Aorta (tissue), 5 donors: ENCODE results near the gene LMLN. TPM values are rescaled to one million over a fixed set of nuclear protein-coding genes. Genes with fewer than 3 reads are reported as not detected.
"Not testable (repeated sequence)": the region's sequence is repeated elsewhere in the genome, so short reads cannot be mapped to it uniquely, and the experiment has no call there.

Experiments used
- ATAC-seq: fragments of 200-7000 bp; cut with Tn5 transposase; one replicate; pipeline ENCODE4 v1.9.1; 2022; ENCODE audit warnings: moderate library complexity; ENCODE audit not compliant: low FRiP score
- DNase-seq, 2 donors: peaks; one replicate each; pipeline ENCODE4 v3.0.0-alpha.2; 2020
- H3K27ac ChIP-seq, 2 donors: one replicate each; pipeline ENCODE4 v1.5.1; 2013; ENCODE audit warnings: low read length in 2 of 2, mild to moderate bottlenecking in 2 of 2, moderate library complexity in 2 of 2, control low read depth in 1 of 2, inconsistent platforms in 1 of 2, low read depth in 1 of 2
- H3K27me3 ChIP-seq, 2 donors: one replicate each; pipeline ENCODE4 v1.6.1; 2013; ENCODE audit warnings: control low read depth in 1 of 2, low read length in 1 of 2, mild to moderate bottlenecking in 1 of 2, moderate library complexity in 1 of 2; ENCODE audit not compliant: insufficient read depth in 2 of 2, control insufficient read depth in 1 of 2
- H3K36me3 ChIP-seq, 2 donors: one replicate each; pipeline ENCODE4 v1.6.1; 2013; ENCODE audit warnings: control low read depth in 1 of 2, low read length in 1 of 2, mild to moderate bottlenecking in 1 of 2; ENCODE audit not compliant: insufficient read depth in 2 of 2, control insufficient read depth in 1 of 2
- H3K4me1 ChIP-seq, 2 donors: one replicate each; pipeline ENCODE4 v1.6.1; 2013; ENCODE audit warnings: low read length in 2 of 2, control low read depth in 1 of 2, mild to moderate bottlenecking in 1 of 2, moderate library complexity in 1 of 2; ENCODE audit not compliant: insufficient read depth in 2 of 2, control insufficient read depth in 1 of 2
- H3K4me3 ChIP-seq, 2 donors: one replicate each; pipeline ENCODE4 v1.5.1; 2013; ENCODE audit warnings: low read length in 2 of 2, control low read depth in 1 of 2, mild to moderate bottlenecking in 1 of 2
- H3K9me3 ChIP-seq: one replicate; pipeline ENCODE4 v1.6.1; 2013; ENCODE audit warnings: mild to moderate bottlenecking, low read length; ENCODE audit not compliant: control insufficient read depth
- WGBS, 2 donors: extraction: QIAGEN DNeasy Blood & Tissue Kit; methylation state at CpG; one replicate each; pipeline ENCODE4 v1.1.7; 2013; 5-methylcytosine and 5-hydroxymethylcytosine counted together
- intact Hi-C, 2 donors: fragments of 100-400 bp; cut with DNase I; formaldehyde crosslinking; loops; one replicate each; pipeline versions ENCODE4 v1.14.2 to v1.15.0; 2022
- polyA plus RNA-seq, 2 donors: library from polyadenylated mRNA; stranded (reverse); fragments of 200-250 nt; gene quantifications; one replicate each; pipeline ENCODE4 v1.2.3, GENCODE V29; 2013
- total RNA-seq, 2 donors: library from RNA; stranded (reverse); fragmentation: NEBNext Ultra II Directional; extraction: Animal tissue kit (Norgen Biotek cat#: 25700); gene quantifications; one replicate each; pipeline ENCODE4 v1.2.1, GENCODE V29; 2021
- donor health status: healthy with polysubstance abuse.
- donor health status: Bipolar disorder and iron deficiency.
- donor health status: DM: no; HTN: no; CAD: no.
- donor health status: DM: no; HTN: no; CAD: no.
- donor health status: DM: yes; HTN: yes; CAD: no.

LMLN gene
- total and polyA plus RNA-seq, 4 donors = 0.13 to 6.4 (median 3.7) TPM

- Histone ChIP-seq H3K4me3 (no peak overlapping the region), H3K36me3 (peaks cover 4 to 6% of the 10 kb centered on the region in 2 donors), H3K9me3 (no peaks in the 10 kb centered on the region), H3K27me3 (no peaks in the 10 kb centered on the region), H3K4me1 (peaks cover 0 to 4% of the 10 kb centered on the region in 2 donors), H3K27ac (no peak overlapping the region)
- WGBS, 2 donors = 9 to 11% methylated on average over 7 of the region's 7 CpGs
- DNase-seq (peak in 1 of 2 donors; percentile 54), ATAC-seq (no peak)
- intact Hi-C loops = no loop called here
These were observed 6.1 kb upstream of the LMLN start for GRCh38 chr3:197953881-197954280.

GRCh38 chr3:197955892-197956477 is 4.0 kb upstream of the LMLN start:
- no peaks in the 10 kb centered on the region for H3K27me3 ChIP-seq
- peaks cover 0 to 4% of the 10 kb centered on the region in 2 donors for H3K4me1 ChIP-seq
- intact Hi-C loops = no loop called here
- no peak overlapping the region for H3K27ac ChIP-seq
- no peaks in the 10 kb centered on the region for H3K9me3 ChIP-seq
- H3K36me3 ChIP-seq = peaks cover 4 to 6% of the 10 kb centered on the region in 2 donors
- 87 to 93% methylated on average over 4 of the region's 4 CpGs for WGBS, 2 donors
- no peak for DNase-seq
- no peak overlapping the region for H3K4me3 ChIP-seq
- no peak for ATAC-seq

- Histone ChIP-seq H3K4me3 (no peak overlapping the region), H3K36me3 (peaks cover 4 to 6% of the 10 kb centered on the region in 2 donors), H3K4me1 (peaks cover 0 to 4% of the 10 kb centered on the region in 2 donors), H3K27me3 (no peaks in the 10 kb centered on the region), H3K27ac (no peak overlapping the region), H3K9me3 (no peaks in the 10 kb centered on the region)
- DNase-seq = no peak
- intact Hi-C loops = no loop called here
- ATAC-seq = no peak
- 93 to 94% methylated on average over 2 of the region's 2 CpGs for whole genome bisulfite sequencing, 2 donors
These were observed 3.4 kb upstream of the LMLN start for GRCh38 chr3:197956626-197956988.

GRCh38 chr3:197957790-197958133 is 2.3 kb upstream of the LMLN start:
- Histone ChIP-seq H3K36me3 (peaks cover 4 to 6% of the 10 kb centered on the region in 2 donors), H3K27ac (no peak overlapping the region)
- WGBS, 2 donors = 82 to 83% methylated on average over 5 of the region's 5 CpGs

GRCh38 chr3:197958346-197958745 is 1.7 kb upstream of the LMLN start:
- WGBS, 2 donors = 90 to 91% methylated on average over 4 of the region's 4 CpGs
- Histone ChIP-seq H3K27ac (no peak overlapping the region), H3K36me3 (peaks cover under 1 to 3% of the 10 kb centered on the region in 2 donors), H3K9me3 (no peaks in the 10 kb centered on the region), H3K4me3 (no peak overlapping the region), H3K4me1 (peaks cover 0 to 1% of the 10 kb centered on the region in 2 donors), H3K27me3 (no peaks in the 10 kb centered on the region)
- intact Hi-C loops = no loop called here
- DNase-seq = no peak
- ATAC-seq = no peak

More at GRCh38 chr3:197957790-197958133, 2.3 kb upstream of the LMLN start:
- Histone ChIP-seq H3K27me3 (no peaks in the 10 kb centered on the region), H3K9me3 (no peaks in the 10 kb centered on the region), H3K4me3 (no peak overlapping the region), H3K4me1 (peaks cover 0 to 4% of the 10 kb centered on the region in 2 donors)
- DNase-seq (no peak), ATAC-seq (no peak)
- intact Hi-C loops = no loop called here

GRCh38 chr3:197958848-197959247 is 1.2 kb upstream of the LMLN start:
- H3K36me3 ChIP-seq, intact Hi-C loops, H3K4me3 ChIP-seq, H3K27ac ChIP-seq, DNase-seq, H3K4me1 ChIP-seq, H3K9me3 ChIP-seq, H3K27me3 ChIP-seq, ATAC-seq: not testable (repeated sequence)
- WGBS, 2 donors = 90 to 92% methylated on average over 19 of the region's 19 CpGs

GRCh38 chr3:197959500-197959890 is 522 bp upstream of the LMLN start:
- DNase-seq (no peak), ATAC-seq (no peak)
- peak overlapping the region; percentile 19 to 60 for H3K4me3 ChIP-seq
- no peaks in the 10 kb centered on the region for H3K9me3 ChIP-seq
- H3K27me3 ChIP-seq = no peaks in the 10 kb centered on the region
- 45 to 47% methylated on average over 6 of the region's 6 CpGs for WGBS, 2 donors
- no peaks in the 10 kb centered on the region for H3K4me1 ChIP-seq
- intact Hi-C loops = no loop called here
- H3K36me3 ChIP-seq = peaks cover 0 to 3% of the 10 kb centered on the region in 2 donors
- H3K27ac ChIP-seq = peak overlapping the region; percentile 17 to 79

- no peak for ATAC-seq
- peaks cover 0 to under 1% of the 10 kb centered on the region in 2 donors for H3K36me3 ChIP-seq
- DNase-seq = peak in 1 of 2 donors; percentile 50
- no peaks in the 10 kb centered on the region for H3K27me3 ChIP-seq
- peak overlapping the region; percentile 27 to 29 for H3K4me3 ChIP-seq
- 5% methylated on average over 23 of the region's 23 CpGs for WGBS, 2 donors
- intact Hi-C loops = loop anchor here in 1 of 2 donors (1.0 kb wide), 1 partner anchor 12 kb away; no protein-coding TSS in a partner anchor
- no peaks in the 10 kb centered on the region for H3K4me1 ChIP-seq
- H3K9me3 ChIP-seq = no peaks in the 10 kb centered on the region
- H3K27ac ChIP-seq = peak overlapping the region in 1 of 2 donors; percentile 38
These were observed 921 bp downstream of the LMLN start for GRCh38 chr3:197960694-197961581.

- no peak overlapping the region for H3K4me3 ChIP-seq
- ATAC-seq = no peak
These were observed 1.5 kb downstream of the LMLN start for GRCh38 chr3:197961582-197961945.

More at GRCh38 chr3:197961582-197961945, 1.5 kb downstream of the LMLN start:
- Histone ChIP-seq H3K4me1 (no peaks in the 10 kb centered on the region), H3K27ac (no peak overlapping the region), H3K36me3 (no peaks in the 10 kb centered on the region), H3K27me3 (no peaks in the 10 kb centered on the region), H3K9me3 (no peaks in the 10 kb centered on the region)
- WGBS, 2 donors = 81 to 84% methylated on average over 9 of the region's 9 CpGs
- intact Hi-C loops = no loop called here
- no peak for DNase-seq
